OCI-LY1 (cell line): ENCODE measurements around the gene HOXC6.

Experiments
- H2AFZ ChIP-seq: fragments of 200-600 bp; sonication (generic), shearing (Covaris generic); 2 replicates; pipeline ENCODE4 v1.6.0; 2014; ENCODE audit warnings: antibody characterized with exemption, mild to moderate bottlenecking, low read length
- H3F3A ChIP-seq: fragments of 200-600 bp; sonication (generic), shearing (Covaris generic); 2 replicates; pipeline ENCODE4 v1.6.0; 2014; ENCODE audit warnings: mild to moderate bottlenecking, antibody characterized with exemption, low read length, moderate library complexity; ENCODE audit not compliant: insufficient read depth
- H3K27ac ChIP-seq: fragments of 200-600 bp; sonication (generic); 2 replicates; pipeline ENCODE4 v1.5.1; 2014; ENCODE audit warnings: low read length, mixed run types, mild to moderate bottlenecking, low read depth; ENCODE audit not compliant: poor library complexity, severe bottlenecking
- H3K27me3 ChIP-seq: fragments of 200-600 bp; sonication (generic); 2 replicates; pipeline ENCODE4 v1.6.0; 2014; ENCODE audit warnings: antibody characterized with exemption, mild to moderate bottlenecking, low read length, moderate library complexity; ENCODE audit not compliant: insufficient read depth
- H3K36me3 ChIP-seq: fragments of 200-600 bp; sonication (generic); 2 replicates; pipeline ENCODE4 v1.6.1; 2014; ENCODE audit warnings: mild to moderate bottlenecking, antibody characterized with exemption, low read length, moderate library complexity, mixed read lengths; ENCODE audit not compliant: insufficient read depth
- H3K4me1 ChIP-seq: fragments of 200-600 bp; sonication (generic); 2 replicates; pipeline ENCODE4 v1.5.1; 2014; ENCODE audit warnings: mild to moderate bottlenecking, low read length, moderate library complexity; ENCODE audit not compliant: insufficient read depth, severe bottlenecking
- H3K4me2 ChIP-seq: fragments of 200-600 bp; sonication (generic), shearing (Covaris generic); 2 replicates; pipeline ENCODE4 v1.6.1; 2014; ENCODE audit warnings: low read length
- H3K4me3 ChIP-seq: fragments of 200-600 bp; sonication (generic); 2 replicates; pipeline ENCODE4 v1.5.1; 2014; ENCODE audit warnings: low read length, low read depth, mild to moderate bottlenecking, mixed read lengths; ENCODE audit not compliant: poor library complexity, severe bottlenecking
- H3K79me2 ChIP-seq: fragments of 200-600 bp; shearing (Covaris generic); 2 replicates; pipeline ENCODE4 v1.6.1; 2016; ENCODE audit warnings: mixed run types, low read length, mixed read lengths; ENCODE audit not compliant: insufficient read depth
- H3K9ac ChIP-seq: fragments of 200-600 bp; sonication (generic), shearing (Covaris generic); 2 replicates; pipeline ENCODE4 v1.6.1; 2014; ENCODE audit warnings: mild to moderate bottlenecking, low read length, mixed read lengths
- H3K9me2 ChIP-seq: fragments of 200-600 bp; sonication (generic), shearing (Covaris generic); 2 replicates; pipeline ENCODE4 v1.6.1; 2014; ENCODE audit warnings: low read depth, mild to moderate bottlenecking, low read length, mixed read lengths
- H3K9me3 ChIP-seq: fragments of 200-600 bp; shearing (Covaris generic); 2 replicates; pipeline ENCODE4 v1.6.1; 2014; ENCODE audit warnings: low read length, mixed read lengths
- H4K20me1 ChIP-seq: fragments of 200-600 bp; sonication (generic), shearing (Covaris generic); 2 replicates; pipeline ENCODE4 v1.6.0; 2016; ENCODE audit warnings: mild to moderate bottlenecking, low read length; ENCODE audit not compliant: insufficient read depth
- CTCF ChIP-seq: fragments of 200-600 bp; sonication (generic), shearing (Covaris generic); IDR thresholded peaks from 2 replicates; pipeline ENCODE4 v1.5.1; 2017; ENCODE audit warnings: mild to moderate bottlenecking, antibody characterized with exemption, low read length, moderate library complexity, mixed read lengths
- EZH2 ChIP-seq: fragments of 200-600 bp; sonication (generic), shearing (Covaris generic); IDR thresholded peaks from 2 replicates; pipeline ENCODE4 v1.8.0; 2017; ENCODE audit warnings: borderline replicate concordance, mixed run types, mild to moderate bottlenecking, antibody characterized with exemption, low read length, moderate library complexity, mixed read lengths

Gene HOXC6

GRCh38 chr12:54045868-54046521 lies 17.8 kb downstream of the HOXC6 start:
- no peaks in the 10 kb centered on the region for H3K4me1 ChIP-seq
- H4K20me1 ChIP-seq: no peaks in the 10 kb centered on the region
- H3K79me2 ChIP-seq: no peaks in the 10 kb centered on the region
- no peak overlapping the region for H3K9ac ChIP-seq
- H3K4me3 ChIP-seq: no peak overlapping the region
- no peak overlapping the region for H3K4me2 ChIP-seq
- H2AFZ ChIP-seq: no peak overlapping the region
- no peaks in the 10 kb centered on the region for H3F3A ChIP-seq
- H3K27me3 ChIP-seq: no peaks in the 10 kb centered on the region; the same call in 1 of the 2 replicates
- no peak overlapping the region for H3K27ac ChIP-seq
- H3K9me3 ChIP-seq: no peaks in the 10 kb centered on the region
- no peaks in the 10 kb centered on the region for H3K36me3 ChIP-seq
- no peak for TF ChIP-seq EZH2
- TF ChIP-seq CTCF: no peak
- no peaks in the 10 kb centered on the region for H3K9me2 ChIP-seq

- TF ChIP-seq EZH2 (no peak), CTCF (no peak)
- Histone ChIP-seq H2AFZ (no peak overlapping the region), H3F3A (no peaks in the 10 kb centered on the region), H3K79me2 (no peaks in the 10 kb centered on the region), H3K9ac (no peak overlapping the region), H3K9me3 (no peaks in the 10 kb centered on the region), H3K27ac (no peak overlapping the region), H3K36me3 (no peaks in the 10 kb centered on the region), H3K9me2 (no peaks in the 10 kb centered on the region), H3K4me1 (peaks cover 5% of the 10 kb centered on the region), H4K20me1 (no peaks in the 10 kb centered on the region), H3K27me3 (no peaks in the 10 kb centered on the region), H3K4me2 (no peak overlapping the region), H3K4me3 (no peak overlapping the region)
Measured at GRCh38 chr12:54046809-54047159, 18.5 kb downstream of the HOXC6 start.

- H3K4me3 ChIP-seq: no peak overlapping the region
- H3K36me3 ChIP-seq: no peaks in the 10 kb centered on the region
- no peaks in the 10 kb centered on the region for H4K20me1 ChIP-seq
- no peak overlapping the region for H3K4me2 ChIP-seq
- H3K4me1 ChIP-seq: peaks cover 11% of the 10 kb centered on the region
- no peaks in the 10 kb centered on the region for H3K9me2 ChIP-seq
- no peak overlapping the region for H3K27ac ChIP-seq
- H2AFZ ChIP-seq: no peak overlapping the region
- H3K9ac ChIP-seq: no peak overlapping the region
- no peaks in the 10 kb centered on the region for H3K9me3 ChIP-seq
- H3F3A ChIP-seq: no peaks in the 10 kb centered on the region
- no peaks in the 10 kb centered on the region for H3K27me3 ChIP-seq
- H3K79me2 ChIP-seq: no peaks in the 10 kb centered on the region
- TF ChIP-seq EZH2 (no peak), CTCF (no peak)
Measured at GRCh38 chr12:54047160-54047963, 19.1 kb downstream of the HOXC6 start.
